Panc1 (cell line): Measurements from ENCODE around the gene SCYGR6. TPM values are rescaled to one million over a fixed set of nuclear protein-coding genes. Genes with fewer than 3 reads are reported as not detected.

Experiments used
- ATAC-seq: fragments of 200-7000 bp; cut with Tn5 transposase; 2 replicates; pipeline ENCODE4 v1.9.1; 2020; ENCODE audit warnings: mild to moderate bottlenecking, moderate library complexity
- BruUV-seq: library from RNA; stranded (reverse); fragments of 400-500 nt; replicated peaks from 2 replicates; lab custom pipeline; 2021; lab: Mats Ljungman, UMichigan
- CTCF ChIA-PET: fragments of 300-600 bp; sonication (Branson Sonifier 250); formaldehyde crosslinking; loops from one replicate; lab custom pipeline; 2022; ENCODE audit warnings: antibody characterized with exemption; lab: Charles Lee
- POLR2A ChIA-PET: fragments of 300-600 bp; sonication (Branson Sonifier 250); formaldehyde crosslinking; loops from one replicate; lab custom pipeline; 2022; ENCODE audit warnings: antibody characterized with exemption; lab: Charles Lee
- DNase-seq: peaks from one replicate; pipeline ENCODE4 v3.0.0-alpha.2; 2010; ENCODE audit warnings: low read depth, low spot score
- H3K27ac ChIP-seq: 2 replicates; pipeline ENCODE4 v1.5.1; 2011; ENCODE audit warnings: mild to moderate bottlenecking, low read length, inconsistent platforms
- H3K27me3 ChIP-seq: fragments of 200-500 bp; sonication (Bioruptor generic); 2 replicates; pipeline ENCODE4 v1.6.0; 2014; ENCODE audit warnings: low read length, inconsistent platforms; ENCODE audit not compliant: control insufficient read depth, insufficient read depth
- H3K36me3 ChIP-seq: fragments of 200-500 bp; sonication (Bioruptor generic); 2 replicates; pipeline ENCODE4 v1.5.1; 2014; ENCODE audit warnings: inconsistent platforms, mild to moderate bottlenecking, low read length, moderate library complexity; ENCODE audit not compliant: control insufficient read depth, insufficient read depth
- H3K4me1 ChIP-seq: 2 replicates; pipeline ENCODE4 v1.5.1; 2011; ENCODE audit warnings: inconsistent platforms, mild to moderate bottlenecking, low read length, moderate library complexity; ENCODE audit not compliant: control insufficient read depth, insufficient read depth
- H3K4me3 ChIP-seq, 2 experiments: 2 replicates each; pipeline ENCODE4 v1.5.1; 2011 to 2012; ENCODE audit warnings: low read depth in 2 of 2, low read length in 2 of 2, mild to moderate bottlenecking in 2 of 2, inconsistent platforms in 1 of 2, moderate library complexity in 1 of 2
- H3K9me3 ChIP-seq: fragments of 200-500 bp; sonication (Bioruptor generic); 2 replicates; pipeline ENCODE4 v1.5.1; 2014; ENCODE audit warnings: low read depth, mild to moderate bottlenecking, inconsistent platforms, low read length, moderate library complexity; ENCODE audit not compliant: control insufficient read depth, insufficient read depth
- POLR2AphosphoS5 ChIP-seq: IDR thresholded peaks from 2 replicates; pipeline ENCODE4 v1.6.1; 2012; ENCODE audit warnings: mild to moderate bottlenecking, low read depth, low read length, moderate library complexity
- SIN3A ChIP-seq: IDR thresholded peaks from 2 replicates; pipeline ENCODE4 v1.6.1; 2012; ENCODE audit warnings: low read depth, mild to moderate bottlenecking, low read length, moderate library complexity, borderline replicate concordance; ENCODE audit not compliant: insufficient read depth
- TCF7L2 ChIP-seq: IDR thresholded peaks from 2 replicates; pipeline ENCODE4 v1.6.1; 2011; ENCODE audit warnings: mild to moderate bottlenecking, low read depth, low read length, inconsistent platforms
- in situ Hi-C: cut with HindIII; loops from 2 replicates; pipeline ENCODE4 v1.10.0; 2016; ENCODE audit warnings: low sequenced_read_pairs, low pct_unique_long_range_greater_than_20kb
- intact Hi-C: fragments of 100-400 bp; cut with micrococcal nuclease; formaldehyde crosslinking; loops from one replicate; pipeline ENCODE4 v1.10.0; 2022; ENCODE audit not compliant: unreplicated experiment
- total RNA-seq: library from RNA; stranded (reverse); gene quantifications from one replicate; pipeline ENCODE4 v1.2.1, GENCODE V29; 2021; ENCODE audit not compliant: unreplicated experiment
- TF ChIP-seq, protein P1 (sequence below), 2 experiments: IDR thresholded peaks; 2 replicates each; pipeline ENCODE4 v1.6.1; 2011 to 2012; ENCODE audit warnings: low read depth in 2 of 2, control low read depth in 1 of 2, low read length in 1 of 2, mild to moderate bottlenecking in 1 of 2, moderate library complexity in 1 of 2; ENCODE audit not compliant: insufficient read depth in 1 of 2
- TF ChIP-seq, protein P2 (sequence below): fragments of 450-650 bp; IDR thresholded peaks from 2 replicates; pipeline ENCODE4 v1.5.1; 2017; ENCODE audit warnings: mild to moderate bottlenecking

Gene SCYGR6
- total RNA-seq, 1 experiment from 2014 or later: not detected

DNA sequence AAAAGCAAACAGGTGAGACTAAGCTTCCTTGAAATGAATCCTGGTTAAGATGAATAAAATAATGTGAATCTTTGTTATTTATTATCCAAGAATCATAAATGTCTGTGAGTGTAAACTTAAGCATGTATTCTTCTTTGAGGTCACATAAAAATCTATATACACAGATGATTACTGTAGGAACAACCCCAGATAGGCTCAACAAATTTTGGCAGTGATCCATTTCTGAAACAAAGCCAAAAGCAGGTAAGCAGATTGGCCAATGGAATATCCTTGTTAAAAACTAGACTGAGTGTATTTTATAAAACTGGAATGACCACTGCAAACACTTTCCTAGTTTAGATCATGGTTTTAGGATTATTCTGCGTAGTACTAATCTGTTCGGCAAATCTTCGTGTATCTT lies 46.6 kb downstream of the SCYGR6 start:
- ChIA-PET POLR2A (no interaction called here), CTCF (no interaction called here)
- in situ Hi-C loops (no loop called here), intact Hi-C loops (no loop called here)
- Histone ChIP-seq H3K36me3 (no peaks in the 10 kb centered on the region), H3K9me3 (no peaks in the 10 kb centered on the region), H3K4me1 (no peaks in the 10 kb centered on the region), H3K4me3 (no peak overlapping the region), H3K27me3 (no peaks in the 10 kb centered on the region), H3K27ac (no peak overlapping the region)
- ATAC-seq (no peak), DNase-seq (no peak)
- no TSS peak for BruUV-seq
- TF ChIP-seq SIN3A (no peak), POLR2AphosphoS5 (no peak), TCF7L2 (no peak)
- TF ChIP-seq, protein P1, sequence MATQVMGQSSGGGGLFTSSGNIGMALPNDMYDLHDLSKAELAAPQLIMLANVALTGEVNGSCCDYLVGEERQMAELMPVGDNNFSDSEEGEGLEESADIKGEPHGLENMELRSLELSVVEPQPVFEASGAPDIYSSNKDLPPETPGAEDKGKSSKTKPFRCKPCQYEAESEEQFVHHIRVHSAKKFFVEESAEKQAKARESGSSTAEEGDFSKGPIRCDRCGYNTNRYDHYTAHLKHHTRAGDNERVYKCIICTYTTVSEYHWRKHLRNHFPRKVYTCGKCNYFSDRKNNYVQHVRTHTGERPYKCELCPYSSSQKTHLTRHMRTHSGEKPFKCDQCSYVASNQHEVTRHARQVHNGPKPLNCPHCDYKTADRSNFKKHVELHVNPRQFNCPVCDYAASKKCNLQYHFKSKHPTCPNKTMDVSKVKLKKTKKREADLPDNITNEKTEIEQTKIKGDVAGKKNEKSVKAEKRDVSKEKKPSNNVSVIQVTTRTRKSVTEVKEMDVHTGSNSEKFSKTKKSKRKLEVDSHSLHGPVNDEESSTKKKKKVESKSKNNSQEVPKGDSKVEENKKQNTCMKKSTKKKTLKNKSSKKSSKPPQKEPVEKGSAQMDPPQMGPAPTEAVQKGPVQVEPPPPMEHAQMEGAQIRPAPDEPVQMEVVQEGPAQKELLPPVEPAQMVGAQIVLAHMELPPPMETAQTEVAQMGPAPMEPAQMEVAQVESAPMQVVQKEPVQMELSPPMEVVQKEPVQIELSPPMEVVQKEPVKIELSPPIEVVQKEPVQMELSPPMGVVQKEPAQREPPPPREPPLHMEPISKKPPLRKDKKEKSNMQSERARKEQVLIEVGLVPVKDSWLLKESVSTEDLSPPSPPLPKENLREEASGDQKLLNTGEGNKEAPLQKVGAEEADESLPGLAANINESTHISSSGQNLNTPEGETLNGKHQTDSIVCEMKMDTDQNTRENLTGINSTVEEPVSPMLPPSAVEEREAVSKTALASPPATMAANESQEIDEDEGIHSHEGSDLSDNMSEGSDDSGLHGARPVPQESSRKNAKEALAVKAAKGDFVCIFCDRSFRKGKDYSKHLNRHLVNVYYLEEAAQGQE (IDR thresholded peaks at IDR 0.05; ENCODE audit: insufficient read depth in 1 of 2, low read depth in 2 of 2, low read length in 1 of 2): no peak
- TF ChIP-seq, protein P2, sequence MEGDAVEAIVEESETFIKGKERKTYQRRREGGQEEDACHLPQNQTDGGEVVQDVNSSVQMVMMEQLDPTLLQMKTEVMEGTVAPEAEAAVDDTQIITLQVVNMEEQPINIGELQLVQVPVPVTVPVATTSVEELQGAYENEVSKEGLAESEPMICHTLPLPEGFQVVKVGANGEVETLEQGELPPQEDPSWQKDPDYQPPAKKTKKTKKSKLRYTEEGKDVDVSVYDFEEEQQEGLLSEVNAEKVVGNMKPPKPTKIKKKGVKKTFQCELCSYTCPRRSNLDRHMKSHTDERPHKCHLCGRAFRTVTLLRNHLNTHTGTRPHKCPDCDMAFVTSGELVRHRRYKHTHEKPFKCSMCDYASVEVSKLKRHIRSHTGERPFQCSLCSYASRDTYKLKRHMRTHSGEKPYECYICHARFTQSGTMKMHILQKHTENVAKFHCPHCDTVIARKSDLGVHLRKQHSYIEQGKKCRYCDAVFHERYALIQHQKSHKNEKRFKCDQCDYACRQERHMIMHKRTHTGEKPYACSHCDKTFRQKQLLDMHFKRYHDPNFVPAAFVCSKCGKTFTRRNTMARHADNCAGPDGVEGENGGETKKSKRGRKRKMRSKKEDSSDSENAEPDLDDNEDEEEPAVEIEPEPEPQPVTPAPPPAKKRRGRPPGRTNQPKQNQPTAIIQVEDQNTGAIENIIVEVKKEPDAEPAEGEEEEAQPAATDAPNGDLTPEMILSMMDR: no peak

DNA sequence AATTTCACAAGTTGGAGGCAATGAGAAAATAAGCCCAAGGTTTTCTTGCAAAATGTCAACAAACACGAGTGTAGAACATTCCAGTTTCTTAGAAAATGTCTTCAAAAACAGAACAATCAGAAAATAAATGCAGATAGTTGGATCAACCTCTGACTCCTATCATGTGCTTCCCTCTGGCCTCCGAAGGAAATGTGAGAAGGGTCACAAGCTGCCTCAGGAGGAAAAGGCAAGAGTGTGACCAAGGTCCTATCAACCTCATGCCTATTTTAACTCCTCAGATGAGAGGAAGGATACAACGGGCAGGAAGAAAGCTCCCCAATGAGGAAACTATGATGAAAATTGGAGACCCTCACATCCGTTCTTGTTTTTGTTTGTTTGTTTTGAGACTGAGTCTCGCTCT lies 50.1 kb downstream of the SCYGR6 start:
- BruUV-seq: no TSS peak
- H3K27ac ChIP-seq: no peak overlapping the region
- in situ Hi-C loops: no loop called here
- no peaks in the 10 kb centered on the region for H3K27me3 ChIP-seq
- CTCF ChIA-PET: no interaction called here
- H3K4me3 ChIP-seq: no peak overlapping the region
- ATAC-seq (no peak), DNase-seq (no peak)
- H3K9me3 ChIP-seq: no peaks in the 10 kb centered on the region
- TF ChIP-seq, protein P2: no peak
- TF ChIP-seq TCF7L2 (no peak), POLR2AphosphoS5 (no peak), SIN3A (no peak)
- TF ChIP-seq, protein P1 (IDR thresholded peaks at IDR 0.05; ENCODE audit: insufficient read depth in 1 of 2, low read depth in 2 of 2, low read length in 1 of 2): no peak
- POLR2A ChIA-PET: no interaction called here
- intact Hi-C loops: no loop called here
- H3K36me3 ChIP-seq: no peaks in the 10 kb centered on the region
- H3K4me1 ChIP-seq: no peaks in the 10 kb centered on the region

Other genes with a start within 250 kb of the SCYGR6 start
- not detected for gene SCYGR2, start 125.9 kb downstream of the SCYGR6 start, total RNA-seq
- not detected for gene SCYGR3, start 109.9 kb downstream of the SCYGR6 start, total RNA-seq
- gene SCYGR4, start 107.3 kb downstream of the SCYGR6 start, total RNA-seq: not detected
- gene SCYGR5, start 58.0 kb downstream of the SCYGR6 start, total RNA-seq: not detected
- gene SLC19A3, start 6.7 kb downstream of the SCYGR6 start, total RNA-seq: 0.28 TPM
- gene SCYGR7, start 3.6 kb upstream of the SCYGR6 start, total RNA-seq: not detected
- not detected for gene SCYGR8, start 21.1 kb upstream of the SCYGR6 start, total RNA-seq
- not detected for gene CCL20, start 89.1 kb upstream of the SCYGR6 start, total RNA-seq
- 0.26 TPM for gene DAW1, start 146.9 kb upstream of the SCYGR6 start, total RNA-seq